HCT116 (cell line): ENCODE data around the gene NUP54. TPM values are rescaled to one million over a fixed set of nuclear protein-coding genes. Genes with fewer than 3 reads are reported as not detected.

Source experiments
- ATAC-seq: fragments of 200-7000 bp; cut with Tn5 transposase; 2 replicates; pipeline ENCODE4 v1.9.1; 2020; ENCODE audit warnings: mild to moderate bottlenecking, moderate library complexity
- BruUV-seq: library from RNA; stranded (reverse); fragments of 400-500 nt; replicated peaks from 2 replicates; lab custom pipeline; 2021; lab: Mats Ljungman, UMichigan
- CTCF ChIA-PET: fragments of 300-600 bp; sonication (Branson Sonifier 250); formaldehyde crosslinking; loops from one replicate; lab custom pipeline; 2021; ENCODE audit warnings: antibody characterized with exemption; lab: Charles Lee
- POLR2A ChIA-PET: fragments of 300-600, 350-600 bp; sonication (Branson Sonifier 250); formaldehyde crosslinking; loops from one replicate; lab custom pipeline; 2021; ENCODE audit warnings: antibody characterized with exemption; lab: Charles Lee
- RAD21 ChIA-PET, 2 experiments: fragments of 300-600 bp; sonication (Branson Sonifier 250); formaldehyde crosslinking; loops; one replicate each; lab custom pipeline; 2023; ENCODE audit warnings: low total read pairs in 2 of 2; ENCODE audit not compliant: uncharacterized antibody in 2 of 2, unreplicated experiment in 2 of 2, low non-redundant PET in 1 of 2; lab: Charles Lee
- DNase-seq: peaks from one replicate; pipeline ENCODE4 v3.0.0-alpha.2; 2010; ENCODE audit warnings: low read depth, low spot score
- H2AFZ ChIP-seq: fragments of 200-600 bp; shearing (Covaris generic), sonication (generic); 2 replicates; pipeline ENCODE4 v1.6.1; 2017; ENCODE audit warnings: low read depth, mixed run types, mixed read lengths, antibody characterized with exemption, low read length; ENCODE audit not compliant: poor library complexity, severe bottlenecking
- H3K27ac ChIP-seq: 2 replicates; pipeline ENCODE4 v1.5.1; 2012; ENCODE audit warnings: low read depth, low read length
- H3K27me3 ChIP-seq: fragments of 200-600 bp; sonication (generic); 2 replicates; pipeline ENCODE4 v1.6.1; 2016; ENCODE audit warnings: mixed run types, low read length, mixed read lengths; ENCODE audit not compliant: insufficient read depth
- H3K36me3 ChIP-seq, 2 experiments: fragments of 200-500 bp in 1 of 2; fragments of 200-600 bp in 1 of 2; sonication (Bioruptor generic) in 1 of 2; sonication (generic) in 1 of 2; 2 replicates each; pipeline versions ENCODE4 v1.5.1 to v1.6.1; 2014 to 2016; ENCODE audit warnings: low read length in 2 of 2, inconsistent platforms in 1 of 2, mixed read lengths in 1 of 2, mixed run types in 1 of 2; ENCODE audit not compliant: insufficient read depth in 2 of 2, control insufficient read depth in 1 of 2
- H3K4me1 ChIP-seq, 2 experiments: fragments of 200-600 bp in 1 of 2; sonication (generic) in 1 of 2; 2 replicates each; pipeline versions ENCODE4 v1.5.1 to v1.6.1; 2012 to 2017; ENCODE audit warnings: low read length in 2 of 2, inconsistent platforms in 1 of 2, mild to moderate bottlenecking in 1 of 2, mixed read lengths in 1 of 2, mixed run types in 1 of 2, moderate library complexity in 1 of 2; ENCODE audit not compliant: insufficient read depth in 2 of 2, control insufficient read depth in 1 of 2
- H3K4me2 ChIP-seq: fragments of 200-600 bp; sonication (generic); 2 replicates; pipeline ENCODE4 v1.6.1; 2017; ENCODE audit warnings: mixed run types, low read length, mixed read lengths
- H3K4me3 ChIP-seq, 2 experiments: fragments of 200-600 bp in 1 of 2; sonication (generic) in 1 of 2; replicated peaks in 1 of 2; 2 replicates each; pipeline ENCODE4 v1.5.1; 2011 to 2016; ENCODE audit warnings: low read length in 2 of 2, control low read depth in 1 of 2, low read depth in 1 of 2, mild to moderate bottlenecking in 1 of 2, mixed read lengths in 1 of 2, mixed run types in 1 of 2
- H3K79me2 ChIP-seq: fragments of 200-600 bp; sonication (generic); 2 replicates; pipeline ENCODE4 v1.6.1; 2017; ENCODE audit warnings: mild to moderate bottlenecking, mixed run types, low read length, moderate library complexity, mixed read lengths; ENCODE audit not compliant: insufficient read depth
- H3K9ac ChIP-seq: fragments of 200-600 bp; sonication (generic); 2 replicates; pipeline ENCODE4 v1.6.1; 2016; ENCODE audit warnings: low read length, mixed read lengths
- H3K9me2 ChIP-seq: fragments of 200-600 bp; sonication (generic), shearing (Covaris generic); 2 replicates; pipeline ENCODE4 v1.6.1; 2017; ENCODE audit warnings: mixed run types, mild to moderate bottlenecking, moderate library complexity; ENCODE audit not compliant: insufficient read depth
- H3K9me3 ChIP-seq, 2 experiments: fragments of 200-500 bp in 1 of 2; fragments of 200-600 bp in 1 of 2; sonication (Bioruptor generic) in 1 of 2; sonication (generic) in 1 of 2; 2 replicates each; pipeline ENCODE4 v1.6.1; 2014 to 2017; ENCODE audit warnings: low read length in 2 of 2, mixed read lengths in 2 of 2, inconsistent platforms in 1 of 2, low read depth in 1 of 2, mild to moderate bottlenecking in 1 of 2, mixed run types in 1 of 2, moderate library complexity in 1 of 2; ENCODE audit not compliant: control insufficient read depth in 1 of 2, insufficient read depth in 1 of 2
- H4K20me1 ChIP-seq: fragments of 200-600 bp; sonication (generic), shearing (Covaris generic); 2 replicates; pipeline ENCODE4 v1.6.1; 2017; ENCODE audit warnings: mixed run types, mild to moderate bottlenecking, moderate library complexity; ENCODE audit not compliant: insufficient read depth
- CBX3 ChIP-seq: IDR thresholded peaks from 2 replicates; pipeline ENCODE4 v1.6.1; 2012; ENCODE audit warnings: low read depth
- CTCF ChIP-seq, 3 experiments: fragments of 200-600 bp in 1 of 3; sonication (generic) in 1 of 3; IDR thresholded peaks in 2 of 3; conservative IDR thresholded peaks in 1 of 3; 2 replicates each; pipeline ENCODE4 v1.5.1; 2012 to 2017; ENCODE audit warnings: low read depth in 2 of 3, low read length in 2 of 3, antibody characterized with exemption in 1 of 3, borderline replicate concordance in 1 of 3, control low read depth in 1 of 3, mild to moderate bottlenecking in 1 of 3, mixed read lengths in 1 of 3, mixed run types in 1 of 3, moderate library complexity in 1 of 3; ENCODE audit not compliant: insufficient read depth in 1 of 3
- ELF1 ChIP-seq: IDR thresholded peaks from 2 replicates; pipeline ENCODE4 v1.6.1; 2012; ENCODE audit warnings: low read depth, borderline replicate concordance
- EZH2 ChIP-seq: fragments of 200-600 bp; sonication (generic); IDR thresholded peaks from 2 replicates; pipeline ENCODE4 v1.6.1; 2017; ENCODE audit warnings: antibody characterized with exemption, mixed run types
- JUND ChIP-seq: IDR thresholded peaks from 2 replicates; pipeline ENCODE4 v1.6.1; 2012
- MAX ChIP-seq: IDR thresholded peaks from 2 replicates; pipeline ENCODE4 v1.6.1; 2012
- POLR2A ChIP-seq: IDR thresholded peaks from 2 replicates; pipeline ENCODE4 v1.7.0; 2011; ENCODE audit warnings: borderline replicate concordance; ENCODE audit not compliant: insufficient read depth, insufficient read length; ENCODE audit errors: extremely low read depth
- POLR2AphosphoS5 ChIP-seq: IDR thresholded peaks from 2 replicates; pipeline ENCODE4 v1.6.1; 2011; ENCODE audit warnings: mild to moderate bottlenecking, low read depth, low read length, moderate library complexity
- SIN3A ChIP-seq: IDR thresholded peaks from 2 replicates; pipeline ENCODE4 v1.6.1; 2012; ENCODE audit warnings: low read depth
- SP1 ChIP-seq: IDR thresholded peaks from 2 replicates; pipeline ENCODE4 v1.6.1; 2012; ENCODE audit warnings: low read depth
- SRF ChIP-seq: IDR thresholded peaks from 2 replicates; pipeline ENCODE4 v1.6.1; 2012; ENCODE audit warnings: low read depth
- TCF7L2 ChIP-seq: IDR thresholded peaks from 2 replicates; pipeline ENCODE4 v1.7.0; 2011; ENCODE audit warnings: borderline replicate concordance, inconsistent platforms; ENCODE audit not compliant: insufficient read depth, insufficient read length; ENCODE audit errors: extremely low read depth
- YY1 ChIP-seq: IDR thresholded peaks from 2 replicates; pipeline ENCODE4 v1.6.1; 2011; ENCODE audit warnings: low read length, low read depth, moderate library complexity, mild to moderate bottlenecking; ENCODE audit not compliant: insufficient replicate concordance; ENCODE audit errors: extremely low read depth
- intact Hi-C: fragments of 100-400 bp; cut with micrococcal nuclease; formaldehyde crosslinking; loops from 2 replicates; pipeline ENCODE4 v1.10.0; 2022
- total RNA-seq: library from RNA; stranded (reverse); gene quantifications from one replicate; pipeline ENCODE4 v1.2.1, GENCODE V29; 2021; ENCODE audit not compliant: unreplicated experiment
- TF ChIP-seq, protein P1 (sequence below): IDR thresholded peaks from 2 replicates; pipeline ENCODE4 v1.6.1; 2012
- TF ChIP-seq, protein P2 (sequence below): IDR thresholded peaks from 2 replicates; pipeline ENCODE4 v1.6.1; 2011; ENCODE audit warnings: mild to moderate bottlenecking, low read length, moderate library complexity; ENCODE audit not compliant: insufficient replicate concordance; ENCODE audit errors: extremely low read depth

Gene NUP54
- total RNA-seq, 1 experiment from 2014 or later = 53.9 TPM

DNA sequence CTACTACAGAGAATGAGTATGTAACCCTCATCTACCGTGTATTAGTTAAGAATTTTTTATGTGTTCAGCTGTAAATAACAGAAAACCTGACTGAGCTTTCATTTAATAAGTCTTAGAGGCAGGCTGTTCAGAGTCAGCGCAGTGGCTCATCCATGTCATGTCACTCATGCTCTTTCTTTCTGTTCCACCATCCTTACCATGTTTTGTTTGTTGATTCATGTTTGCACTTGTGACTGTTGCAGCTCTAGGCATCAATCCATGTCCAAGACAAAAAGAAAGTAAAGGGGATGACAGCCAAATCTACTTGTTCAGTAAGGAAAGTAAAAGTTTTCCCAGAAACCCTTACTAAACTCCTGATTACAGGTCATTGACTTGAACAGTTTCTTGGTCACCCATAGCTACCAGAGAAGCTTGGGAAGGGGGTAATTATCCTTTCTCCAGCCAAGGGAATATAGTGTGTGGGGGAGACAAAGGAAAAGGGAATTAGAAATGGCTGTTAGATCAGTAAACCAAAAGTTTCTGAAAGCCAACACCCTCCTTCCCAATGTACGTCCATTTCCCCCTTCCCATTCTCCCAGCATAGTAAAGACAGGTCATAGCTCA is 64.7 kb downstream of the NUP54 start:
- no TSS peak for BruUV-seq
- no peak for DNase-seq
- Histone ChIP-seq H3K4me1 (peaks cover 3 to 11% of the 10 kb centered on the region in 2 experiments; a peak in 3 of 4 replicates), H3K9me3 (no peaks in the 10 kb centered on the region), H2AFZ (no peak overlapping the region), H3K9ac (no peak overlapping the region), H3K27me3 (no peaks in the 10 kb centered on the region), H4K20me1 (no peaks in the 10 kb centered on the region), H3K79me2 (no peaks in the 10 kb centered on the region), H3K36me3 (no peaks in the 10 kb centered on the region), H3K27ac (no peak overlapping the region), H3K4me2 (no peak overlapping the region), H3K9me2 (no peaks in the 10 kb centered on the region), H3K4me3 (no peak overlapping the region)
- no peak for ATAC-seq
- TF ChIP-seq, protein P1, sequence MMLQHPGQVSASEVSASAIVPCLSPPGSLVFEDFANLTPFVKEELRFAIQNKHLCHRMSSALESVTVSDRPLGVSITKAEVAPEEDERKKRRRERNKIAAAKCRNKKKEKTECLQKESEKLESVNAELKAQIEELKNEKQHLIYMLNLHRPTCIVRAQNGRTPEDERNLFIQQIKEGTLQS = no peak
- TF ChIP-seq TCF7L2 (no peak), SIN3A (no peak), JUND (no peak), ELF1 (no peak), POLR2A (no peak), EZH2 (no peak), CTCF (IDR thresholded peaks at IDR 0.05 in 2 of 3, conservative IDR thresholded peaks at IDR 0.05 in 1 of 3; ENCODE audit: borderline replicate concordance in 1 of 3, insufficient read depth in 1 of 3, low read depth in 2 of 3, low read length in 2 of 3) (no peak), POLR2AphosphoS5 (no peak), SRF (no peak), SP1 (no peak), MAX (no peak), CBX3 (no peak), YY1 (no peak)
- TF ChIP-seq, protein P2, sequence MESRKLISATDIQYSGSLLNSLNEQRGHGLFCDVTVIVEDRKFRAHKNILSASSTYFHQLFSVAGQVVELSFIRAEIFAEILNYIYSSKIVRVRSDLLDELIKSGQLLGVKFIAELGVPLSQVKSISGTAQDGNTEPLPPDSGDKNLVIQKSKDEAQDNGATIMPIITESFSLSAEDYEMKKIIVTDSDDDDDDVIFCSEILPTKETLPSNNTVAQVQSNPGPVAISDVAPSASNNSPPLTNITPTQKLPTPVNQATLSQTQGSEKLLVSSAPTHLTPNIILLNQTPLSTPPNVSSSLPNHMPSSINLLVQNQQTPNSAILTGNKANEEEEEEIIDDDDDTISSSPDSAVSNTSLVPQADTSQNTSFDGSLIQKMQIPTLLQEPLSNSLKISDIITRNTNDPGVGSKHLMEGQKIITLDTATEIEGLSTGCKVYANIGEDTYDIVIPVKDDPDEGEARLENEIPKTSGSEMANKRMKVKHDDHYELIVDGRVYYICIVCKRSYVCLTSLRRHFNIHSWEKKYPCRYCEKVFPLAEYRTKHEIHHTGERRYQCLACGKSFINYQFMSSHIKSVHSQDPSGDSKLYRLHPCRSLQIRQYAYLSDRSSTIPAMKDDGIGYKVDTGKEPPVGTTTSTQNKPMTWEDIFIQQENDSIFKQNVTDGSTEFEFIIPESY = no peak
- RAD21 ChIA-PET = no interaction called here
- CTCF ChIA-PET = no interaction called here
- intact Hi-C loops = no loop called here
- POLR2A ChIA-PET = no interaction called here
